ENCODE measurements around the gene GFI1B. TPM values are rescaled to one million over a fixed set of nuclear protein-coding genes. Genes with fewer than 3 reads are reported as not detected.
A peak's percentile ranks its signal among the peaks of the same experiment; 100 is the strongest.

Gene GFI1B
- total and polyA plus RNA-seq, 2 of the 13 experiments (the other 11 are each of a cell fraction or from before 2014, with no cell fraction given): 0.15 to 0.51 TPM

- Histone ChIP-seq H3K27me3 (ENCODE audit: control insufficient read depth in 1 of 2, insufficient read depth in 2 of 2, low read length in 2 of 2) (peaks cover 0 to 4% of the 10 kb centered on the region in 2 experiments; a peak in 2 of 5 replicates), H4K20me1 (ENCODE audit: insufficient read depth, low read length) (no peaks in the 10 kb centered on the region; the same call in 1 of the 2 replicates), H3K9me3 (ENCODE audit: low read length) (no peaks in the 10 kb centered on the region), H3K27ac (ENCODE audit: extremely low read length, insufficient read depth, low read length) (no peak overlapping the region), H3K4me2 (ENCODE audit: low read depth, low read length) (peak overlapping the region; percentile 52; the same call in 1 of the 2 replicates), H3K79me2 (ENCODE audit: insufficient read depth, low read length) (peaks cover 27% of the 10 kb centered on the region), H3K36me3 (replicated peaks in 1 of 2; ENCODE audit: control insufficient read depth in 1 of 2, insufficient read depth in 2 of 2, low read length in 2 of 2) (no peaks in the 10 kb centered on the region), H3K9ac (ENCODE audit: insufficient read depth, low read depth, low read length) (no peak overlapping the region), H2AFZ (ENCODE audit: low read length) (peak overlapping the region; percentile 70), H3K4me1 (ENCODE audit: insufficient read depth, low read length) (peaks cover 51% of the 10 kb centered on the region), H3K4me3 (replicated peaks in 1 of 3; ENCODE audit: insufficient read depth in 1 of 3, low read depth in 2 of 3, low read length in 3 of 3) (0 out of 6 replicates have a peak overlapping the region, but pooled peaks of 1 of the 3 experiments have one; percentile 8)
- ChIA-PET CTCF (ENCODE audit: low intra/inter-chr PET ratio, low total read pairs) (no interaction called here), POLR2A (interaction anchor here (1.0 to 1.7 kb wide), 2 partner anchors 84 kb away, joined by 3 to 6 read pairs; partner anchors contain the start of gene GTF3C5)
- peak; percentile 40 for DNase-seq (ENCODE audit: low spot score)
- intact Hi-C loops (cut with micrococcal nuclease; ENCODE audit: unreplicated experiment): no loop called here
- FAIRE-seq: no peak
- ATAC-seq: peak; percentile 17; the same call in 2 of the 3 replicates
- WGBS (ENCODE audit: low lambda C conversion rate): 79% methylated on average over 5 of the region's 7 CpGs
- TSS peak; percentile 55 for BruUV-seq (replicated peaks)
- in situ Hi-C loops (cut with HindIII; ENCODE audit: extremely low pct_ligation_motif_present, low pct_unique_long_range_greater_than_20kb): no loop called here
- TF ChIP-seq ZNF264 (CRISPR knock-in tag; IDR thresholded peaks at IDR 0.05) (no peak), RBFOX2 (IDR thresholded peaks at IDR 0.05; ENCODE audit: low read depth, low read length) (no peak), ZNF580 (CRISPR knock-in tag; IDR thresholded peaks at IDR 0.05; ENCODE audit: borderline replicate concordance, low read depth) (no peak), GMEB2 (CRISPR knock-in tag; IDR thresholded peaks at IDR 0.05; ENCODE audit: low read depth) (no peak), ZNF740 (CRISPR knock-in tag; IDR thresholded peaks at IDR 0.05) (peak; percentile 79), ZBTB4 (CRISPR knock-in tag; IDR thresholded peaks at IDR 0.05; ENCODE audit: borderline replicate concordance) (no peak), RELA (CRISPR knock-in tag; IDR thresholded peaks at IDR 0.05) (no peak), ZNF234 (CRISPR knock-in tag; conservative IDR thresholded peaks at IDR 0.05) (no peak), ARID5B (CRISPR knock-in tag; IDR thresholded peaks at IDR 0.05) (no peak), ZNF343 (CRISPR knock-in tag; IDR thresholded peaks at IDR 0.05) (no peak), HBP1 (CRISPR knock-in tag; IDR thresholded peaks at IDR 0.05; ENCODE audit: low read depth) (no peak)
Measured at GRCh38 chr9:132946631-132947295, 31.7 kb upstream of the GFI1B start.

All from HepG2 (cell line).